Hepatocyte (in vitro differentiated cells): ENCODE results near the gene SGTA. TPM values are rescaled to one million over a fixed set of nuclear protein-coding genes. Genes with fewer than 3 reads are reported as not detected.

Source experiments
- DNase-seq: peaks from one replicate; pipeline ENCODE4 v3.0.0-alpha.2; 2016; ENCODE audit warnings: low spot score
- H2AFZ ChIP-seq: fragments of 200-600 bp; sonication (generic); 2 replicates; pipeline ENCODE4 v1.6.0; 2016; ENCODE audit warnings: antibody characterized with exemption, mild to moderate bottlenecking
- H3K27ac ChIP-seq: fragments of 200-600 bp; sonication (generic); 2 replicates; pipeline ENCODE4 v1.5.1; 2016; ENCODE audit warnings: mild to moderate bottlenecking
- H3K27me3 ChIP-seq: fragments of 200-600 bp; sonication (generic); 2 replicates; pipeline ENCODE4 v1.6.1; 2016
- H3K36me3 ChIP-seq: fragments of 200-600 bp; sonication (generic); replicated peaks from 2 replicates; pipeline ENCODE4 v1.5.1; 2016; ENCODE audit warnings: low read depth; ENCODE audit not compliant: insufficient read depth
- H3K4me1 ChIP-seq: fragments of 200-600 bp; sonication (generic); 2 replicates; pipeline ENCODE4 v1.5.1; 2016; ENCODE audit warnings: mild to moderate bottlenecking, moderate library complexity; ENCODE audit not compliant: insufficient read depth
- H3K4me2 ChIP-seq: fragments of 200-600 bp; sonication (generic); 2 replicates; pipeline ENCODE4 v1.6.0; 2016
- H3K4me3 ChIP-seq: fragments of 200-600 bp; sonication (generic); 2 replicates; pipeline ENCODE4 v1.5.1; 2016; ENCODE audit warnings: mild to moderate bottlenecking
- H3K79me2 ChIP-seq: fragments of 200-600 bp; sonication (generic); 2 replicates; pipeline ENCODE4 v1.6.0; 2017; ENCODE audit warnings: mild to moderate bottlenecking
- H3K9me2 ChIP-seq: fragments of 200-600 bp; sonication (generic); replicated peaks from 2 replicates; pipeline ENCODE4 v1.6.0; 2017; ENCODE audit warnings: mild to moderate bottlenecking; ENCODE audit not compliant: insufficient read depth
- H3K9me3 ChIP-seq: fragments of 200-600 bp; sonication (generic); 2 replicates; pipeline ENCODE4 v1.5.1; 2016; ENCODE audit warnings: low read depth, mild to moderate bottlenecking
- H4K20me1 ChIP-seq: fragments of 200-600 bp; sonication (generic); 2 replicates; pipeline ENCODE4 v1.6.0; 2016; ENCODE audit warnings: mild to moderate bottlenecking; ENCODE audit not compliant: insufficient read depth, poor library complexity, severe bottlenecking
- EZH2 ChIP-seq: fragments of 200-600 bp; sonication (generic); IDR thresholded peaks from 2 replicates; pipeline ENCODE4 v1.6.1; 2016; ENCODE audit warnings: antibody characterized with exemption, mild to moderate bottlenecking, borderline replicate concordance
- EZH2phosphoT487 ChIP-seq: fragments of 200-600 bp; sonication (generic); IDR thresholded peaks from one replicate; pipeline ENCODE4 v1.6.1; 2018; ENCODE audit warnings: antibody characterized with exemption, mild to moderate bottlenecking, low read depth, moderate library complexity; ENCODE audit not compliant: unreplicated experiment, severe bottlenecking
- WGBS: methylation state at CpG from one replicate; pipeline ENCODE4 v1.1.6; 2016; ENCODE audit warnings: low lambda C conversion rate; ENCODE audit errors: missing lambda C conversion rate; 5-methylcytosine and 5-hydroxymethylcytosine counted together
- polyA plus RNA-seq: library from polyadenylated mRNA; unstranded; fragments of >200 nt; fragmentation: Nextera tagmentation; extraction: Ambion mirVana; gene quantifications from 2 replicates; pipeline ENCODE4 v1.2.1, GENCODE V29; 2016
- total RNA-seq: library from RNA; depleted of rRNA; stranded (reverse); fragments of >200 nt; gene quantifications from 2 replicates; pipeline ENCODE4 v1.2.3, GENCODE V29; 2014
- TF ChIP-seq, protein P1 (sequence below): fragments of 200-600 bp; sonication (generic); IDR thresholded peaks from 2 replicates; pipeline ENCODE4 v1.5.1; 2016; ENCODE audit warnings: antibody characterized with exemption, mild to moderate bottlenecking; ENCODE audit not compliant: poor library complexity

Gene SGTA
- total and polyA plus RNA-seq, 2 experiments from 2014 or later, result 37.4 to 62.8 TPM

DNA sequence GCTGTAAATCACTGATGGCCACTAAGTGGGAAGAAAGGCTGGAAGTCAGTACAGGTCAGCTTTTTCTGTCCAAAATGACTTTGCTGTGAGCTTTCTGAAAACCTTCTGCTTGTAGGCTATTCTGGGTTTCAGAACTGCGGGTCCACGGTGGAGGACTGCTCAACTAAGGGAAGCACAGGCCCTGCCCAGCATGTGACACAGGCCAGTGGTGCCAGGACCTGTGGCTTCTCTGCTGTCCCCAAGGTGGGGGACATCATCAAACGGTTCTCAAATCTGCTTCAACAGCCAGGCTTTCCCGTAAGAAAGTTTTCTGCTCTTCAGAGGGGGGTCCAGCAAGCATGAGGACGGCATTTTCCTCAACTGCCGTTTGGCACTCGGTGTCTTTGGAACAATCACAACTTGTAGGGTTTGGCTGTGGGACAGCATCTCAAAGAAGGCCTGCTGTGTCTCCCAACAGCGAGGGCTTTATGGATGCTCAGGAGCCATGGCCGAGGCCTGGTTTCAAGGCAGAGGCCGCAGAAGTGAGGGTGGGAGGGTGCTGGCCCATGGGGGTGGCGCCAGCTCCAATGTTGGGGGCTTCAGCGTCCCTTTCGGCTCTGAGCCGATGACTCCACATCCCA is 3.8 kb downstream of the SGTA start:
- H3K27ac ChIP-seq, result no peak overlapping the region
- peaks cover 5% of the 10 kb centered on the region for H3K4me1 ChIP-seq
- no peak overlapping the region for H2AFZ ChIP-seq
- no peaks in the 10 kb centered on the region for H3K36me3 ChIP-seq
- peaks cover 51% of the 10 kb centered on the region for H4K20me1 ChIP-seq
- H3K27me3 ChIP-seq, result no peaks in the 10 kb centered on the region
- no peaks in the 10 kb centered on the region for H3K9me3 ChIP-seq
- no peak overlapping the region for H3K4me3 ChIP-seq
- H3K4me2 ChIP-seq, result no peak overlapping the region
- peaks cover 90% of the 10 kb centered on the region for H3K79me2 ChIP-seq
- H3K9me2 ChIP-seq, result no peaks in the 10 kb centered on the region
- 92% methylated on average over 14 of the region's 14 CpGs for WGBS
- DNase-seq, result no peak
- TF ChIP-seq, protein P1, sequence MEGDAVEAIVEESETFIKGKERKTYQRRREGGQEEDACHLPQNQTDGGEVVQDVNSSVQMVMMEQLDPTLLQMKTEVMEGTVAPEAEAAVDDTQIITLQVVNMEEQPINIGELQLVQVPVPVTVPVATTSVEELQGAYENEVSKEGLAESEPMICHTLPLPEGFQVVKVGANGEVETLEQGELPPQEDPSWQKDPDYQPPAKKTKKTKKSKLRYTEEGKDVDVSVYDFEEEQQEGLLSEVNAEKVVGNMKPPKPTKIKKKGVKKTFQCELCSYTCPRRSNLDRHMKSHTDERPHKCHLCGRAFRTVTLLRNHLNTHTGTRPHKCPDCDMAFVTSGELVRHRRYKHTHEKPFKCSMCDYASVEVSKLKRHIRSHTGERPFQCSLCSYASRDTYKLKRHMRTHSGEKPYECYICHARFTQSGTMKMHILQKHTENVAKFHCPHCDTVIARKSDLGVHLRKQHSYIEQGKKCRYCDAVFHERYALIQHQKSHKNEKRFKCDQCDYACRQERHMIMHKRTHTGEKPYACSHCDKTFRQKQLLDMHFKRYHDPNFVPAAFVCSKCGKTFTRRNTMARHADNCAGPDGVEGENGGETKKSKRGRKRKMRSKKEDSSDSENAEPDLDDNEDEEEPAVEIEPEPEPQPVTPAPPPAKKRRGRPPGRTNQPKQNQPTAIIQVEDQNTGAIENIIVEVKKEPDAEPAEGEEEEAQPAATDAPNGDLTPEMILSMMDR, result no peak
- TF ChIP-seq EZH2 (no peak), EZH2phosphoT487 (no peak)

- Histone ChIP-seq H4K20me1 (peaks cover 53% of the 10 kb centered on the region), H3K36me3 (no peaks in the 10 kb centered on the region), H3K4me3 (no peak overlapping the region), H2AFZ (no peak overlapping the region), H3K79me2 (peaks cover 92% of the 10 kb centered on the region), H3K4me1 (no peaks in the 10 kb centered on the region), H3K27ac (no peak overlapping the region), H3K27me3 (no peaks in the 10 kb centered on the region), H3K4me2 (no peak overlapping the region), H3K9me3 (no peaks in the 10 kb centered on the region), H3K9me2 (no peaks in the 10 kb centered on the region)
- no peak for DNase-seq
- 91% methylated on average over 17 of the region's 19 CpGs for WGBS
- TF ChIP-seq EZH2phosphoT487 (no peak), EZH2 (no peak)
- TF ChIP-seq, protein P1, result no peak
These were observed 5.0 kb downstream of the SGTA start for GRCh38 chr19:2777952-2778683.

GRCh38 chr19:2775556-2776430 is 7.3 kb downstream of the SGTA start:
- TF ChIP-seq, protein P1, result no peak
- TF ChIP-seq EZH2, result no peak
- no peak for TF ChIP-seq EZH2phosphoT487

More at GRCh38 chr19:2775556-2776430, 7.3 kb downstream of the SGTA start:
- Histone ChIP-seq H3K27ac (peak overlapping the region; percentile 55), H2AFZ (no peak overlapping the region), H3K4me1 (no peaks in the 10 kb centered on the region), H3K9me2 (no peaks in the 10 kb centered on the region), H3K79me2 (peaks cover 87% of the 10 kb centered on the region), H3K27me3 (no peaks in the 10 kb centered on the region), H3K4me3 (no peak overlapping the region), H4K20me1 (peaks cover 56% of the 10 kb centered on the region), H3K9me3 (no peaks in the 10 kb centered on the region), H3K36me3 (no peaks in the 10 kb centered on the region), H3K4me2 (no peak overlapping the region)
- peak; percentile 35 for DNase-seq
- 90% methylated on average over 28 of the region's 29 CpGs for WGBS
